GM19099 (cell line): Measurements from ENCODE around the gene MICAL2.

ENCODE experiments used
- POLR2A ChIP-seq: IDR thresholded peaks from 3 replicates; pipeline ENCODE4 v1.6.1; 2011; ENCODE audit warnings: low read depth; ENCODE audit not compliant: insufficient read length; ENCODE audit errors: extremely low read depth

MICAL2 gene

DNA sequence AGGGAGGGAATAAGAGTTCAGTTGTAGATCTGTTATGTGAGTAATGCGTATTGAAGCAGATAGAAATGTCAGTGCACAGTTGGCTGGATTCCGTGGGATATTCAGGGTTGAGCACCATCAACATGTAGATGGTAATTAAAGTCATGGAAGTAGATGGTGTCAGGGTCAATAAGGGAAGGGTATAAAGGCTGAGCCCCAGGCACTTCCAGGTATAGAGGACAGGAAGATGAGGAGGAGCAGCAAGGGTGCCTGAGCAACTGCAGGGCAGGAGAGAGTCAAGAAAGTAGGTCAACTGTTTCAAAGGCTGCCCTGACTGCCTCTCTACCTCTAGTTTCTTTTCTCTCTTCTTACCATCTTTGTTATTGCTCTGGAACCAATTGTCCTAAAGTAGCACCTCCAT lies 85.9 kb downstream of the MICAL2 start:
- no peak for TF ChIP-seq POLR2A

GRCh38 chr11:12196872-12197271 lies 86.5 kb downstream of the MICAL2 start:
- TF ChIP-seq POLR2A = no peak

GRCh38 chr11:12198251-12199222 lies 88.1 kb downstream of the MICAL2 start:
- TF ChIP-seq POLR2A = no peak

DNA sequence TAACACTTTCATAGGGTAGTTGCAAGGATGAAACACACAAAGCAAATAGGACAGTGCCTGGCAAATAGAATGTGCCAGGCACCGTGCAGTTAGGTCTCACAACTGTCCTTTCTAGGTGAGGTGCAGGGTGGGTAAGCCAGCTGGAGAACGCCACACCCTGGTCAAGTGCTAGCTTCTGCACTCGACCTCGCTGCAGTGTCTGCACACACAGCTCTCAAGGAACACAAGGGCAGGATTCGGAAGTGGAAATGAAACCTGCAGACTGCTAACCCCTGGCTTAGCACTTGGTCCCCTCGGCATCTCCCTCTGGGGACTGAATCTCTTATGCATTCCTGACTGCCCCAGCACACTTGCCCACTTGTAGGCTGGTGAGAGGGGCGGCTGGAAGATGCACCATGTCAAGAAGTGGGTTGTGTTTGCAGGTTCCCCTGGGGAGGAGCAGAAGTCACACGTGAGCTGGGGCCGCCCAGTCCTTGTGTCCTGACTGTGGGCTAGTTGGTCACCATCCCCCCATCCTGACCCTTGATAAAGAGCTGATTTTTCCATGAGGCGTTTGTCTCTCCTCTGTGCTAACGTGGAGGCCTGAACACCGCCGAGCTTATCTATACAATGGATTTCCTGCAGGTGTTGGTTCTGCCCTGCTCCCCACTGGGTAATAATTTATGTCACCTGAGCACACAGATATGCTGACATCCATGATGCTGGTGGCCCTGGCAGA lies 89.0 kb downstream of the MICAL2 start:
- TF ChIP-seq POLR2A = no peak

DNA sequence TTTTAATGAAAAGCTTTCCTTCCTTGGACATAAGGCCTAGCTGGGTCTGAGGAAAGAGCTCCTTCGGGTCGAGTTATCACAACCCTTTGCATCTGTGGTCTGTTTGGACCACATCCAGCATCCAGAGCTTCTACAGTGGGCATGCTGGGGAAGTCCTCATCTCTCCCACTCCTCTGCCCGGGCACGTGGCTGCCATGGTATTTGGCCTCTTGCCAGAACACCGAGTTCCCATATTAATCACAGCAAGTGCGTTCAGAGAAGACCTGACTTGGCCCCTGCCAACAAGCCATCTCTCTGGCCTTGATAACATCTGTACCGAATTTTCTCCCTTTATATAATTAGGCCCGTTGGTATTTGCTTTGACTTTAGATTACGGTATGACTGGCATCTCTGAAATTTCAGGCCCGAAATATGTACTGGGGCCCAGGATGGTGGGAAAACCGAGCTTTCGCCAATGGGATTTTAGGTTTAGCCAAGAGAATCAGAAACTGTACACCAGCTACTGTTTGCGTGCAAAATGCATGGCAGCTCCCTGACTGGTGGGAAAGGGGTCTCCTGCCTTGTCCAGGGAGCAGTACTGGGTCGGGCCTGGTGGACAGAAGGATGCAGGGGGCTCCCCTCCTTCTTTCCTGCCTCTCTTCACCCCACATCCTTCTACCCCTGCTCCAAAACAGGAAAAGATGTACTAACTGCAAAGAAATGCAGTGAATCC lies 90.0 kb downstream of the MICAL2 start:
- TF ChIP-seq POLR2A = no peak

DNA sequence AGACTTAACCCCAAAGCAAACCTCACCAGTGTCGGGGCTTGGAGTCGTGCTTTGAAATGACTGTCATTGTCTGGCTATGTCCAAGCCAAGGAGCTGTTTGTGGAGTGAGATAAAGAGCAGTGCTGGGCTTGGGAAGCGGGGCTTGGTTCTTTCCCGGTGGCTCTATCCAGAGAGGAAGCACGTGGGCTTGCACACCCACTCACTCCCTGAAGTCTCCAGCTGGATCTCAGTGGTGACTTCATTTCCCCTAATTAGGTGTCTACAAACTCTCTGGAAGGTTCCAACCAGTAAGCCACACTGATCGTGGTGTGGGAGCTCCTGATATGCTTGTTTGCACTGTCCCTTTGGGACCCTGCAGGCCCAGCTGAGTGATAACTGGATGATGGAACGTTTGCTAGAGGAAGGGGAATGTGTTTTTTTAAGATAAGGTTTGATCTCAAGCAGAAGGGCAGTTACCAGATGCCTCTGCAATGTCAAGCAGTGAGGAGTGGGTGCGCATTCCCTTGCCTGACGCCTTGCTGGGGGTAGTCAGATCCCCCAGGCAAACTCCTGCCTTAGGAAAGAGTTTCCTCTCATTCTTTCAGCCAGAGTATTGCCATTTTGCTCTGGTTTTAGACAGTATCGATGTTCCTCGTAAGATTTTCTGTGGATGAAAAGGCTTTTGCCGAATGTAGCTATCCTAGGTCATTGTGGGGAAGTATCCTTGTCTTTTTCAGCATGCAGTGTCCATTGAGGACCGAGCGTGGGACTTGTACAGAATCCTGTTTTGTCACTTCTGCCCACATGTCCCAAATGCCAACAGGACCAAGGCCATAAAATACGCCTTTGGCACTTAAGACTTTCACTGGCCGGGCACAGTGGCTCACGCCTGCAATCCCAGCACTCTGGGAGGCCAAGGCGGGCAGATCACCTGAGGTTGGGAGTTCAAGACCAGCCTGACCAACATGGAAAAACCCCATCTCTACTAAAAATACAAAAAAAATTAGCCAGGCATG lies 90.9 kb downstream of the MICAL2 start:
- no peak for TF ChIP-seq POLR2A

GRCh38 chr11:12202661-12203310 lies 92.4 kb downstream of the MICAL2 start:
- no peak for TF ChIP-seq POLR2A

DNA sequence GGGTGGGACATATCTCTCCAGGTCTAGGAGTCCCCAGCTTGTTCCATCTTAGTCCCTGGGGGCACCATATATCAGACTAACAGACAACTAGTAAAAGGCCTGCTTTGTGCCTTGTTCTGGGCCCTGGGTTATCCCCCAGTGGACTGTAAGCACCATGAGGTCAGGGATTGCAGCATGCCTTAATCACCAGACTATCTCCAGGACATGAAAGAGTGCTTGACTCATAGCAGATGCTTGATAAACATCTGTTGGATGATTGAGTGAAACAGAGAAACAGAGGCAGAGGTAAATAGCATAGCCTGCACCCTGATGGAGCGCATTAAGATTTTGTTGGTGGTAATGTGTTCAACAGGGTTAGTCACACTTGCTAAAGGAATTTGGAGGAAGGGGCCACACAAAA lies 94.1 kb downstream of the MICAL2 start:
- no peak for TF ChIP-seq POLR2A

DNA sequence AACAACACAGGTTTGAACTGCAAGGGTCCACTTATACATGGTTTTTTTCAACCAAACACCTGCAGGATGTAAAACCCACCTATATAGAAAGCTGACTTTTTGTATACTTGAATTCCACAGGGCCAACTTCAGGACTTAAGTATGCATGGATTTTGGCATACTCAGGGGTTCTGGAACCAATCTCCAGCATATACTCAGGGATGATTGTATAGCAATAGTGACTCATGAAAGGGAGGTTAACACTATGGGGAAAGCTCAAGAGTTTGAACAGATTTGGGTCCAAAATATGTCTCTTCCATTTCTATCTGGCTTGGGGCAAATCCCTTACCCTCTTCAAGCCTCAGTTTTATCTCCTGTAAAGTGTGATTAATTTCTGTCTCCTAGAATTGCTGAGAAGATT lies 94.9 kb downstream of the MICAL2 start:
- TF ChIP-seq POLR2A = no peak

- no peak for TF ChIP-seq POLR2A
Measured at GRCh38 chr11:12206529-12206928, 96.1 kb downstream of the MICAL2 start.

GRCh38 chr11:12207384-12208150 lies 97.2 kb downstream of the MICAL2 start:
- TF ChIP-seq POLR2A = no peak

GRCh38 chr11:12209096-12209495 lies 98.7 kb downstream of the MICAL2 start:
- no peak for TF ChIP-seq POLR2A

DNA sequence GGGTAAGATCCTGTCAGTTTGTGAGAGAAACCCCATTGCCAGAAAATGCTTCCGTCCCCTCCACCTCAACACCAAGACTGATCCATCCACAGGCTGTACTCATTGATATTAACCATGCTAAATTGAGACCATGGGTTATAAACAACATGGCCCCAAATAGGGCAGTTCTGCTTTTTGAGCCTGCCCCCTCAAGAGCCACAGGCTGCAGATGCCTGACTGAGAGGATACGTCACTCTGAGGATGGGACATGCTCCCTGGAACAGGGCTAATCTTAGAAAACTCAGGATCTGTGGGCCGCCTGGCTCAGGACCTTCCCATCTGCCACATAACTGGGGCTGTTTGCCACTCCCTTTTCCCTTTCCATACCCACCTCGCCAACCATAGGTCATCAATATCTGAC lies 99.8 kb downstream of the MICAL2 start:
- no peak for TF ChIP-seq POLR2A

- TF ChIP-seq POLR2A = no peak
Measured at GRCh38 chr11:12211331-12212065, 101.1 kb downstream of the MICAL2 start.
